Neural progenitor cell (in vitro differentiated cells): Measurements from ENCODE around the gene SLTM. TPM values are rescaled to one million over a fixed set of nuclear protein-coding genes. Genes with fewer than 3 reads are reported as not detected.
"Not testable (repeated sequence)": the region's sequence is repeated elsewhere in the genome, so short reads cannot be mapped to it uniquely, and the experiment has no call there.

Experiments used
- DNase-seq: peaks from one replicate; pipeline ENCODE4 v3.0.0-alpha.2; 2016; ENCODE audit warnings: low spot score
- H2AFZ ChIP-seq: fragments of 200-600 bp; sonication (generic); replicated peaks from 2 replicates; pipeline ENCODE4 v1.6.1; 2016; ENCODE audit warnings: antibody characterized with exemption
- H3F3A ChIP-seq: fragments of 200-600 bp; sonication (generic); 2 replicates; pipeline ENCODE4 v1.6.1; 2016; ENCODE audit warnings: antibody characterized with exemption, low read depth
- H3K27ac ChIP-seq: fragments of 200-600 bp; sonication (generic); 2 replicates; pipeline ENCODE4 v1.5.1; 2016; ENCODE audit warnings: mild to moderate bottlenecking
- H3K27me3 ChIP-seq: fragments of 200-600 bp; sonication (generic); 2 replicates; pipeline ENCODE4 v1.6.1; 2016; ENCODE audit warnings: mild to moderate bottlenecking, moderate library complexity
- H3K36me3 ChIP-seq: fragments of 200-600 bp; sonication (generic); 2 replicates; pipeline ENCODE4 v1.5.1; 2016
- H3K4me1 ChIP-seq: fragments of 200-600 bp; sonication (generic); 2 replicates; pipeline ENCODE4 v1.6.1; 2016; ENCODE audit warnings: mixed run types
- H3K4me2 ChIP-seq: fragments of 200-600 bp; sonication (generic); 2 replicates; pipeline ENCODE4 v1.6.1; 2016
- H3K4me3 ChIP-seq: fragments of 200-600 bp; sonication (generic); 2 replicates; pipeline ENCODE4 v1.5.1; 2016
- H3K79me2 ChIP-seq: fragments of 200-600 bp; sonication (generic); 2 replicates; pipeline ENCODE4 v1.6.1; 2016; ENCODE audit warnings: low read depth
- H3K9ac ChIP-seq: fragments of 200-600 bp; sonication (generic); 2 replicates; pipeline ENCODE4 v1.6.1; 2016
- H3K9me3 ChIP-seq: fragments of 200-600 bp; sonication (generic); 2 replicates; pipeline ENCODE4 v1.5.1; 2016; ENCODE audit warnings: low read depth
- H4K20me1 ChIP-seq: fragments of 200-600 bp; sonication (generic); 2 replicates; pipeline ENCODE4 v1.6.1; 2016; ENCODE audit warnings: low read depth
- H3K27ac Mint-ChIP-seq: 3 replicates; pipeline ENCODE4 v1.8.0; 2021; ENCODE audit warnings: mixed read lengths
- H3K27me3 Mint-ChIP-seq: 2 replicates; pipeline ENCODE4 v1.8.0; 2022; ENCODE audit warnings: low read depth, mild to moderate bottlenecking, inconsistent platforms, moderate library complexity, mixed read lengths; ENCODE audit not compliant: insufficient read depth
- H3K36me3 Mint-ChIP-seq: 3 replicates; pipeline ENCODE4 v1.8.0; 2021; ENCODE audit warnings: mixed read lengths
- H3K4me1 Mint-ChIP-seq: 3 replicates; pipeline ENCODE4 v1.8.0; 2021; ENCODE audit warnings: mixed read lengths
- H3K4me3 Mint-ChIP-seq: 3 replicates; pipeline ENCODE4 v1.8.0; 2021; ENCODE audit warnings: mild to moderate bottlenecking, moderate library complexity, mixed read lengths
- H3K9me3 Mint-ChIP-seq: 3 replicates; pipeline ENCODE4 v1.8.0; 2020; ENCODE audit warnings: mixed read lengths
- CTCF ChIP-seq: fragments of 200-600 bp; sonication (generic); IDR thresholded peaks from 2 replicates; pipeline ENCODE4 v1.5.1; 2017; ENCODE audit warnings: antibody characterized with exemption, mild to moderate bottlenecking
- EZH2 ChIP-seq: fragments of 200-600 bp; sonication (generic); IDR thresholded peaks from 2 replicates; pipeline ENCODE4 v1.6.1; 2017; ENCODE audit warnings: antibody characterized with exemption, mild to moderate bottlenecking, moderate library complexity
- EZH2phosphoT487 ChIP-seq: fragments of 200-600 bp; sonication (generic); IDR thresholded peaks from 2 replicates; pipeline ENCODE4 v1.6.1; 2017; ENCODE audit warnings: antibody characterized with exemption
- total RNA-seq: library from RNA; depleted of rRNA; stranded (reverse); fragments of >200 nt; gene quantifications from 2 replicates; pipeline ENCODE4 v1.2.3, GENCODE V29; 2015; ENCODE audit warnings: low replicate concordance

SLTM gene
- total RNA-seq, 1 donor from 2014 or later = 152 TPM

- Mint-ChIP-seq H3K9me3 (no peaks in the 10 kb centered on the region), H3K27me3 (no peaks in the 10 kb centered on the region), H3K36me3 (peaks cover 52% of the 10 kb centered on the region), H3K4me1 (no peaks in the 10 kb centered on the region), H3K27ac (no peak overlapping the region), H3K4me3 (no peak overlapping the region)
- Histone ChIP-seq H3K9ac (no peak overlapping the region), H3K27ac (no peak overlapping the region), H3F3A (peaks cover 12% of the 10 kb centered on the region), H3K4me3 (no peak overlapping the region), H3K4me2 (no peak overlapping the region), H3K79me2 (no peaks in the 10 kb centered on the region), H3K9me3 (no peaks in the 10 kb centered on the region), H3K4me1 (peaks cover 16% of the 10 kb centered on the region), H3K27me3 (no peaks in the 10 kb centered on the region), H3K36me3 (peaks cover 52% of the 10 kb centered on the region), H2AFZ (no peak overlapping the region), H4K20me1 (peaks cover 7% of the 10 kb centered on the region)
- no peak for TF ChIP-seq CTCF
- no peak for TF ChIP-seq EZH2phosphoT487
- TF ChIP-seq EZH2 = no peak
- no peak for DNase-seq
Measured at GRCh38 chr15:58889363-58889762, 44.1 kb downstream of the SLTM start.

DNA sequence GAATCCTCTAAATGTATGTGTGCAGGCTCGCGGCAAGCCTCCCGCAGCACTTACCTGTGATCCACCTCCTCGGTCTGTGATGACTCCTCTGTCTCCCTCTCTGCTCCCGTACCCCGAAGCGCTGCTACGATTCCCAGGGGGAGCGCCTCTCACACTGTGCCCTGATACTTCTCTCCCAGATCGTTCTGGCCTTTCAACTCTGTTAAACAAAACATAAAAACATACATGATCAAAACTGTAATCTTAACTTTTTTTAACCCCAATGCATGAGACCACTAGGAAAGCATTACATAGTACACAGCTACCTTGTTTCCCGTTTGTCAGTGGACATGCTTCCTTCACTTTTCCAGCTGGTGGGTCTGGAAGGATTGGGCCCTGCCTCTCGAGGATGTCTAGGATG is 46.6 kb downstream of the SLTM start:
- H3K9me3 Mint-ChIP-seq = no peaks in the 10 kb centered on the region
- no peak for TF ChIP-seq EZH2phosphoT487
- TF ChIP-seq CTCF = no peak
- no peak for TF ChIP-seq EZH2

GRCh38 chr15:58883926-58884325 is 49.6 kb downstream of the SLTM start:
- H4K20me1 ChIP-seq, H2AFZ ChIP-seq, H3K79me2 ChIP-seq, H3K9ac ChIP-seq, H3K4me1 ChIP-seq, H3K9me3 ChIP-seq, H3K4me2 ChIP-seq, H3K4me3 Mint-ChIP-seq, H3K27ac ChIP-seq, H3K27me3 Mint-ChIP-seq, H3K4me1 Mint-ChIP-seq, H3K4me3 ChIP-seq, H3K27ac Mint-ChIP-seq, DNase-seq, H3F3A ChIP-seq, H3K27me3 ChIP-seq, H3K9me3 Mint-ChIP-seq: not testable (repeated sequence)
- H3K36me3 Mint-ChIP-seq = peaks cover 59% of the 10 kb centered on the region
- peaks cover 39% of the 10 kb centered on the region for H3K36me3 ChIP-seq

More for the DNA sequence above, 46.6 kb downstream of the SLTM start:
- no peaks in the 10 kb centered on the region for H3K4me1 ChIP-seq
- peaks cover 36% of the 10 kb centered on the region for H3K36me3 ChIP-seq
- Mint-ChIP-seq H3K27ac (no peak overlapping the region), H3K27me3 (no peaks in the 10 kb centered on the region), H3K4me1 (no peaks in the 10 kb centered on the region), H3K36me3 (peaks cover 54% of the 10 kb centered on the region), H3K4me3 (no peak overlapping the region)
- no peaks in the 10 kb centered on the region for H3K9me3 ChIP-seq
- H2AFZ ChIP-seq = no peak overlapping the region
- no peaks in the 10 kb centered on the region for H3K79me2 ChIP-seq
- no peak overlapping the region for H3K9ac ChIP-seq
- DNase-seq = no peak
- no peaks in the 10 kb centered on the region for H3F3A ChIP-seq
- H3K27ac ChIP-seq = no peak overlapping the region
- H3K4me3 ChIP-seq = no peak overlapping the region
- no peak overlapping the region for H3K4me2 ChIP-seq
- no peaks in the 10 kb centered on the region for H3K27me3 ChIP-seq
- no peaks in the 10 kb centered on the region for H4K20me1 ChIP-seq

DNA sequence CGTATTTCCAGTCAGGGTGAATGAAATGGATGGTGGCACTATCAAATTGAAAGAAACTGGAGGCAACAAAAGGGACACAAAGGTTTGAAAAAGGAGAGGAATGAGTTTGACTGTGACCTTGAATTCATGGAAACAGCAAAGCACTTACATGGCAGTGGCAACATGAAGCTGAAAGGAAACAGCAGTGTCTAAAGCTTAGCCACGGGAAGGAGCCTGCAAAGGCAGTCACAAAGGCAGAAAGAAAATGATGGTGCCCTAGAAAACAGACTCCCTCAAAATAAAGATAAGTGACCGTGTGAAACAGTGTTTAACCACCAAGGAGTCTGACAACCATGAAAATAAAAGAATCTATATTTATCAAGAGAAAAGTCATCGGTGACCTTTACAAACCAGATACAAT is 51.2 kb downstream of the SLTM start:
- Histone ChIP-seq H3K27me3 (no peaks in the 10 kb centered on the region), H3K79me2 (no peaks in the 10 kb centered on the region), H3K36me3 (peaks cover 31% of the 10 kb centered on the region), H3K4me2 (no peak overlapping the region), H3K4me1 (no peaks in the 10 kb centered on the region), H3K4me3 (no peak overlapping the region), H2AFZ (no peak overlapping the region), H3F3A (peaks cover 1% of the 10 kb centered on the region), H4K20me1 (no peaks in the 10 kb centered on the region), H3K27ac (no peak overlapping the region), H3K9me3 (no peaks in the 10 kb centered on the region), H3K9ac (no peak overlapping the region)
- DNase-seq = no peak
- Mint-ChIP-seq H3K36me3 (peaks cover 57% of the 10 kb centered on the region), H3K27ac (no peak overlapping the region), H3K27me3 (no peaks in the 10 kb centered on the region), H3K4me1 (no peaks in the 10 kb centered on the region), H3K4me3 (no peak overlapping the region), H3K9me3 (no peaks in the 10 kb centered on the region)
- no peak for TF ChIP-seq EZH2
- no peak for TF ChIP-seq EZH2phosphoT487
- TF ChIP-seq CTCF = no peak
